Lung (tissue), 12 donors: Measurements from ENCODE around the gene KIRREL2. TPM values are rescaled to one million over a fixed set of nuclear protein-coding genes. Genes with fewer than 3 reads are reported as not detected.

Experiments
- ATAC-seq: fragments of 200-7000 bp; cut with Tn5 transposase; one replicate; pipeline ENCODE4 v1.9.1; 2020; ENCODE audit warnings: moderate number of reproducible peaks; ENCODE audit not compliant: insufficient read depth, low FRiP score
- DNase-seq, 3 donors: peaks; one replicate each; pipeline ENCODE4 v3.0.0-alpha.2; 2013 to 2017
- H3K27ac ChIP-seq, 2 donors: one replicate each; pipeline ENCODE4 v1.5.1; 2013; ENCODE audit warnings: mild to moderate bottlenecking in 2 of 2, moderate library complexity in 2 of 2, control low read depth in 1 of 2, inconsistent platforms in 1 of 2, low read depth in 1 of 2, low read length in 1 of 2
- H3K27me3 ChIP-seq, 3 donors: one replicate each; pipeline ENCODE4 v1.5.1; 2013; ENCODE audit warnings: low read length in 2 of 3; ENCODE audit not compliant: control insufficient read depth in 3 of 3, insufficient read depth in 3 of 3
- H3K36me3 ChIP-seq, 4 donors: one replicate each; pipeline ENCODE4 v1.5.1; 2013; ENCODE audit warnings: low read length in 4 of 4, mild to moderate bottlenecking in 1 of 4, moderate library complexity in 1 of 4; ENCODE audit not compliant: control insufficient read depth in 4 of 4, insufficient read depth in 4 of 4
- H3K4me1 ChIP-seq, 5 donors: one replicate each; pipeline ENCODE4 v1.5.1; 2013; ENCODE audit warnings: low read length in 5 of 5, mild to moderate bottlenecking in 2 of 5, moderate library complexity in 1 of 5; ENCODE audit not compliant: control insufficient read depth in 5 of 5, insufficient read depth in 5 of 5
- H3K4me3 ChIP-seq: one replicate; pipeline ENCODE4 v1.5.1; 2013; ENCODE audit warnings: mild to moderate bottlenecking, control low read depth, moderate library complexity
- H3K9ac ChIP-seq, 2 donors: one replicate each; pipeline ENCODE4 v1.5.1; 2013; ENCODE audit warnings: low read length in 2 of 2, control low read depth in 1 of 2; ENCODE audit not compliant: insufficient read depth in 1 of 2
- H3K9me3 ChIP-seq, 4 donors: one replicate each; pipeline ENCODE4 v1.5.1; 2013; ENCODE audit warnings: low read length in 3 of 4, mild to moderate bottlenecking in 1 of 4, moderate library complexity in 1 of 4; ENCODE audit not compliant: control insufficient read depth in 4 of 4, insufficient read depth in 3 of 4
- WGBS, 2 donors: extraction: QIAGEN DNeasy Blood & Tissue Kit; methylation state at CpG; one replicate each; pipeline ENCODE4 v1.1.7; 2013; 5-methylcytosine and 5-hydroxymethylcytosine counted together
- polyA plus RNA-seq, 2 donors: library from polyadenylated mRNA; stranded (reverse); fragments of 200-250 nt; gene quantifications; one replicate each; pipeline ENCODE4 v1.2.1, GENCODE V29; 2013
- total RNA-seq, 2 donors: library from RNA; depleted of rRNA in 1 of 2; stranded (reverse); fragments of >200 nt in 1 of 2; gene quantifications; one replicate each; pipeline ENCODE4 v1.2.1, GENCODE V29; 2014 to 2021
- TF ChIP-seq, protein P1 (sequence below): IDR thresholded peaks from 2 replicates; pipeline ENCODE4 v1.5.1; 2012; ENCODE audit warnings: mild to moderate bottlenecking; ENCODE audit errors: control extremely low read depth, extremely low read depth
- donor health status: control.
- donor health status: control.
- donor health status: Bipolar disorder and iron deficiency.
- donor health status: healthy.
- donor health status: DM: yes; HTN: yes; CAD: no.

KIRREL2 gene
- total and polyA plus RNA-seq, 4 donors: 0.04 to 1.2 (median 0.10) TPM; not detected in 1

DNA sequence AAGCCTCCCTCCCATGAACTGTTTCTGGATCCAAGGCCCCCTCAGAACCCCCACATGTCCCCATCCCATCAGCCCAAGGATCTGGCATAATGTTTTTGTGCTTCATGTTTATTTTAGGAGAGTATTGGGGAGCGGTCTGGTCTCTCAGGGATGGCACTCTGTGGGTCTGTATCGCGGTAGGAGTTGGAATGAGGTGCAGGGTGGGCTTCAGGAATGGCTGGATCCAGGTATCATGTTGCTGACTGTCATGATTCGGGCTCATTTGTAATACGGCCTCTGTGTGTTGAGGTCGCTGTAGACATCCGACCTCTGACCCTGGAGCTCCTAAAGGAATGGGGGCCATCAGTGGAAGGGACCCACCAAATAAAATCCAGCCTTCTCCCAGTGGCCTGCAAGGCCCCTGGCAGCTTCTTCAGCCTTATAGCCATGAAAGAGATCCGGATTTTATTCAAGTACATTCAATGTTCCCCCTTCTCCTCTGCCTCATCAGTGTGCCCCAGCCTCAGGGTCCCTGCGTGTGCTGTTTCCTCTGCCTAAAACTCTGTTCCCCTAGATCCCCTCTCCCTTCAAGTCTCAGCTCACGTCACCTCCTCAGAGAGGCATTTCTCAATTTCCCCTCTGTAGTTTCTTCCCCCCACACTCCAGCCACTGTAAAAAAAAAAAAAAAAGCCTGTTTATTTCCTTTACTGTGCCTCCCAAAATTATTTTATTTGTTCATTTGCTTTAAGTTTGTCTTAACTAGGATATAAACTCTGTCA is 47.8 kb downstream of the KIRREL2 start:
- ATAC-seq (no peak), DNase-seq (peak in 1 of 3 donors; percentile 6)
- 73 to 79% methylated on average over 10 of the region's 10 CpGs for WGBS, 2 donors
- Histone ChIP-seq H3K27ac (peak overlapping the region in 1 of 2 donors; percentile 85), H3K36me3 (no peaks in the 10 kb centered on the region), H3K27me3 (no peaks in the 10 kb centered on the region), H3K4me3 (no peak overlapping the region), H3K9ac (no peak overlapping the region), H3K9me3 (no peaks in the 10 kb centered on the region), H3K4me1 (peaks cover 0 to 19% (median 0%) of the 10 kb centered on the region in 5 donors)
- TF ChIP-seq, protein P1, sequence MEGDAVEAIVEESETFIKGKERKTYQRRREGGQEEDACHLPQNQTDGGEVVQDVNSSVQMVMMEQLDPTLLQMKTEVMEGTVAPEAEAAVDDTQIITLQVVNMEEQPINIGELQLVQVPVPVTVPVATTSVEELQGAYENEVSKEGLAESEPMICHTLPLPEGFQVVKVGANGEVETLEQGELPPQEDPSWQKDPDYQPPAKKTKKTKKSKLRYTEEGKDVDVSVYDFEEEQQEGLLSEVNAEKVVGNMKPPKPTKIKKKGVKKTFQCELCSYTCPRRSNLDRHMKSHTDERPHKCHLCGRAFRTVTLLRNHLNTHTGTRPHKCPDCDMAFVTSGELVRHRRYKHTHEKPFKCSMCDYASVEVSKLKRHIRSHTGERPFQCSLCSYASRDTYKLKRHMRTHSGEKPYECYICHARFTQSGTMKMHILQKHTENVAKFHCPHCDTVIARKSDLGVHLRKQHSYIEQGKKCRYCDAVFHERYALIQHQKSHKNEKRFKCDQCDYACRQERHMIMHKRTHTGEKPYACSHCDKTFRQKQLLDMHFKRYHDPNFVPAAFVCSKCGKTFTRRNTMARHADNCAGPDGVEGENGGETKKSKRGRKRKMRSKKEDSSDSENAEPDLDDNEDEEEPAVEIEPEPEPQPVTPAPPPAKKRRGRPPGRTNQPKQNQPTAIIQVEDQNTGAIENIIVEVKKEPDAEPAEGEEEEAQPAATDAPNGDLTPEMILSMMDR: no peak

- no peaks in the 10 kb centered on the region for H3K36me3 ChIP-seq
- no peaks in the 10 kb centered on the region for H3K9me3 ChIP-seq
- DNase-seq (no peak), ATAC-seq (no peak)
- H3K27ac ChIP-seq: peak overlapping the region in 1 of 2 donors; percentile 32
- H3K9ac ChIP-seq: no peak overlapping the region
- H3K4me3 ChIP-seq: no peak overlapping the region
- TF ChIP-seq, protein P1: no peak
- H3K4me1 ChIP-seq: peaks cover 0 to 17% (median 0%) of the 10 kb centered on the region in 5 donors
- 74 to 75% methylated on average over 6 of the region's 6 CpGs for WGBS, 2 donors
- H3K27me3 ChIP-seq: no peaks in the 10 kb centered on the region
These were observed 48.5 kb downstream of the KIRREL2 start for GRCh38 chr19:35905178-35905727.

DNA sequence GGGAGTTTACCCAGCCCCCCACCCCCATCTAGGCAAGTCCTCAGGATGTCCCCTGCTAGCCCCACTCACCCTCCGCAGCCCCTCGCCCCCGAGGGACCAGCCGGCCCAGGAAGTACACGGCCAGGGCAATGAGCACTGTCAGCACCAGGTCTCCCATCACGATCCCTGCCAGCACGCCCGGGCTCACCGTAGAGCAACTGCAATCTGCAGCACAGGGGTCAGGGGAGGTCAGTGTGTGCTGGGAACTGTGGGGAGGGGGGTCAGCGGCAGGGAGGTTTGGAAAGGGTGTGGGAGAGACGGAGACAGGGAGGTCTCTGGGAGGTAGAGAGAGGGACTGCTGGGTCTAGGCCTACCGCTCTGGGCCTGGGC is 50.6 kb downstream of the KIRREL2 start:
- DNase-seq (no peak), ATAC-seq (no peak)
- Histone ChIP-seq H3K9ac (no peak overlapping the region), H3K27ac (peak overlapping the region in 1 of 2 donors; percentile 77), H3K36me3 (no peaks in the 10 kb centered on the region), H3K4me1 (peaks cover 0 to 17% (median 0%) of the 10 kb centered on the region in 5 donors), H3K4me3 (peak overlapping the region; percentile 1), H3K27me3 (no peaks in the 10 kb centered on the region), H3K9me3 (no peaks in the 10 kb centered on the region)
- TF ChIP-seq, protein P1: no peak
- 52 to 60% methylated on average over 12 of the region's 12 CpGs for WGBS, 2 donors
